Stimulated activated CD8-positive, alpha-beta memory T cell treated with anti-CD3 and anti-CD28 coated beads, Interleukin-15, amount 100 ng/mL, for 1 hour (primary cell): ENCODE data around the gene NSMCE4A.
A peak's percentile ranks its signal among the peaks of the same experiment; 100 is the strongest.
"Not testable (repeated sequence)": the region's sequence is repeated elsewhere in the genome, so short reads cannot be mapped to it uniquely, and the experiment has no call there.

Experiments
- DNase-seq: peaks from one replicate; pipeline ENCODE4 v3.0.0-alpha.2; 2020; ENCODE audit warnings: low read depth

Gene NSMCE4A

GRCh38 chr10:121935702-121936101 lies 39.3 kb downstream of the NSMCE4A start:
- no peak for DNase-seq

GRCh38 chr10:121930268-121931085 lies 44.5 kb downstream of the NSMCE4A start:
- DNase-seq: not testable (repeated sequence)

- not testable (repeated sequence) for DNase-seq
Measured at GRCh38 chr10:121929585-121930267, 45.3 kb downstream of the NSMCE4A start.

- DNase-seq: no peak
Measured at GRCh38 chr10:121928528-121928884, 46.5 kb downstream of the NSMCE4A start.

- DNase-seq: peak; percentile 58
Measured at GRCh38 chr10:121927841-121928527, 47.0 kb downstream of the NSMCE4A start, which contains the start of gene ATE1. Gene ATE1 (minus strand): TSS chr10:121928031. CDS start chr10:121927949, 82 bp downstream.

- peak; percentile 2 for DNase-seq
Measured at GRCh38 chr10:121927318-121927840, 47.6 kb downstream of the NSMCE4A start.

- DNase-seq: peak; percentile 1
Measured at GRCh38 chr10:121926671-121927317, 48.2 kb downstream of the NSMCE4A start.

- DNase-seq: no peak
Measured at GRCh38 chr10:121926157-121926556, 48.9 kb downstream of the NSMCE4A start.

- DNase-seq: no peak
Measured at GRCh38 chr10:121921238-121921931, 53.6 kb downstream of the NSMCE4A start.

GRCh38 chr10:121919666-121920065 lies 55.4 kb downstream of the NSMCE4A start:
- no peak for DNase-seq

- DNase-seq: not testable (repeated sequence)
Measured at GRCh38 chr10:121918800-121919199, 56.2 kb downstream of the NSMCE4A start.

- no peak for DNase-seq
Measured at GRCh38 chr10:121914661-121915060, 60.4 kb downstream of the NSMCE4A start.

GRCh38 chr10:121911421-121911697 lies 63.7 kb downstream of the NSMCE4A start:
- DNase-seq: no peak

GRCh38 chr10:121910673-121911420 lies 64.2 kb downstream of the NSMCE4A start:
- DNase-seq: no peak
